HG02885 (cell line): ENCODE data around the gene STAT5A.
A peak's percentile ranks its signal among the peaks of the same experiment; 100 is the strongest.

ENCODE experiments used
- ATAC-seq: cut with Tn5 transposase; IDR thresholded peaks from one replicate; pipeline ENCODE4 v1.9.1; 2021; ENCODE audit warnings: mild to moderate bottlenecking; ENCODE audit not compliant: unreplicated experiment, poor library complexity

STAT5A gene

GRCh38 chr17:42321555-42321954 is 33.3 kb downstream of the STAT5A start:
- ATAC-seq: no peak

- peak; percentile 68 for ATAC-seq
Measured at GRCh38 chr17:42322382-42323267, 34.3 kb downstream of the STAT5A start.

GRCh38 chr17:42323268-42323773 is 35.0 kb downstream of the STAT5A start:
- ATAC-seq: no peak

- no peak for ATAC-seq
Measured at GRCh38 chr17:42325026-42325425, 36.7 kb downstream of the STAT5A start.

GRCh38 chr17:42329025-42329976 is 41.0 kb downstream of the STAT5A start:
- no peak for ATAC-seq

- no peak for ATAC-seq
Measured at GRCh38 chr17:42333053-42333452, 44.8 kb downstream of the STAT5A start.

GRCh38 chr17:42334677-42335076 is 46.4 kb downstream of the STAT5A start:
- ATAC-seq: no peak

GRCh38 chr17:42337442-42337841 is 49.1 kb downstream of the STAT5A start:
- peak; percentile 61 for ATAC-seq

- no peak for ATAC-seq
Measured at GRCh38 chr17:42338427-42338985, 50.2 kb downstream of the STAT5A start.

GRCh38 chr17:42339221-42339620 is 50.9 kb downstream of the STAT5A start:
- ATAC-seq: no peak

- ATAC-seq: no peak
Measured at GRCh38 chr17:42340691-42341127, 52.4 kb downstream of the STAT5A start.

- no peak for ATAC-seq
Measured at GRCh38 chr17:42341568-42341967, 53.3 kb downstream of the STAT5A start.

GRCh38 chr17:42342242-42343008 is 54.1 kb downstream of the STAT5A start:
- ATAC-seq: no peak

GRCh38 chr17:42345396-42346073 is 57.2 kb downstream of the STAT5A start:
- ATAC-seq: no peak

- ATAC-seq: no peak
Measured at GRCh38 chr17:42346481-42346880, 58.2 kb downstream of the STAT5A start.

- ATAC-seq: no peak
Measured at GRCh38 chr17:42347198-42347597, 58.9 kb downstream of the STAT5A start.

GRCh38 chr17:42347606-42348005 is 59.3 kb downstream of the STAT5A start:
- ATAC-seq: no peak

- ATAC-seq: no peak
Measured at GRCh38 chr17:42348104-42348503, 59.8 kb downstream of the STAT5A start.
